ENCODE data around the gene PI4K2A. TPM values are rescaled to one million over a fixed set of nuclear protein-coding genes. Genes with fewer than 3 reads are reported as not detected.

Gene PI4K2A
- total and polyA plus RNA-seq, 4 experiments from 2014 or later = 8.5 to 9.9 (median 9.2) TPM

- peak overlapping the region; percentile 31 to 82 (median 64) for H3K4me3 Mint-ChIP-seq
- H3K36me3 Mint-ChIP-seq = peaks cover 0 to 2% of the 10 kb centered on the region in 2 donors
- H3K27ac ChIP-seq (ENCODE audit: low read depth, low read length) = no peak overlapping the region
- H3K27ac Mint-ChIP-seq = peak overlapping the region in 2 of 7 donors; percentile 0 to 77
- no peaks in the 10 kb centered on the region for H3K9me3 Mint-ChIP-seq
- H3K36me3 ChIP-seq (ENCODE audit: insufficient read depth, low read length) = no peaks in the 10 kb centered on the region
- H3K4me1 Mint-ChIP-seq = peaks cover 7 to 22% (median 14%) of the 10 kb centered on the region in 4 donors
- no peaks in the 10 kb centered on the region for H3K27me3 ChIP-seq (ENCODE audit: insufficient read depth, low read length)
- H3K4me1 ChIP-seq (ENCODE audit: insufficient read depth, low read length) = peaks cover 6% of the 10 kb centered on the region
- POLR2A ChIA-PET (ENCODE audit: partially characterized antibody) = interaction anchor here (1.0 to 5.7 kb wide), 2 partner anchors 25 kb away, joined by 4 to 31 read pairs; partner anchors contain the start of genes AVPI1 and ZFYVE27
- DNase-seq = no peak
- intact Hi-C loops (cut with micrococcal nuclease) = no loop called here
- H3K4me3 ChIP-seq (ENCODE audit: low read length in 2 of 2) = no peak overlapping the region
- peaks cover 12 to 14% of the 10 kb centered on the region in 2 donors for H3K27me3 Mint-ChIP-seq
- CTCF ChIA-PET (ENCODE audit: partially characterized antibody) = interaction anchor here (0.8 to 20.3 kb wide), 9 partner anchors 8 to 35 kb away, joined by 3 to 436 read pairs (median 5); partner anchors contain the start of genes AVPI1 and ZFYVE27
- no peaks in the 10 kb centered on the region for H3K9me3 ChIP-seq (ENCODE audit: control insufficient read depth in 1 of 2, low read length in 2 of 2)
These were observed 71.4 kb downstream of the PI4K2A start for GRCh38 chr10:97711640-97712572.

GRCh38 chr10:97713339-97713825, 72.9 kb downstream of the PI4K2A start, which contains the start of gene MARVELD1:
Gene MARVELD1 (plus strand): TSS chr10:97713730. CDS start chr10:97713877, 147 bp downstream.
- no peaks in the 10 kb centered on the region for H3K27me3 ChIP-seq (ENCODE audit: insufficient read depth, low read length)
- CTCF ChIA-PET (ENCODE audit: partially characterized antibody) = interaction anchor here (1.0 to 20.3 kb wide), 7 partner anchors 9 to 104 kb away, joined by 3 to 436 read pairs (median 7); partner anchors contain the start of genes AVPI1 and ZFYVE27
- peak within 1 kb of the TSS; percentile 37 to 96 (median 92) for H3K27ac Mint-ChIP-seq
- H3K9me3 Mint-ChIP-seq = no peaks in the 10 kb centered on the region
- H3K4me3 Mint-ChIP-seq = peak within 1 kb of the TSS; percentile 98 to 100 (median 99)
- no peak for DNase-seq
- no peak within 1 kb of the TSS for H3K27ac ChIP-seq (ENCODE audit: low read depth, low read length)
- peaks cover 0 to 2% of the 10 kb centered on the region in 2 donors for H3K36me3 Mint-ChIP-seq
- H3K4me3 ChIP-seq (ENCODE audit: low read length in 2 of 2) = peak within 1 kb of the TSS; percentile 30 to 55
- H3K9me3 ChIP-seq (ENCODE audit: control insufficient read depth in 1 of 2, low read length in 2 of 2) = no peaks in the 10 kb centered on the region
- POLR2A ChIA-PET (ENCODE audit: partially characterized antibody) = interaction anchor here (0.5 to 5.7 kb wide), 6 partner anchors 13 to 136 kb away, joined by 3 to 31 read pairs (median 4); partner anchors contain the start of genes AVPI1, GOLGA7B and ZFYVE27
- no peaks in the 10 kb centered on the region for H3K36me3 ChIP-seq (ENCODE audit: insufficient read depth, low read length)
- peaks cover 7 to 22% (median 14%) of the 10 kb centered on the region in 4 donors for H3K4me1 Mint-ChIP-seq
- peaks cover 9 to 11% of the 10 kb centered on the region in 2 donors for H3K27me3 Mint-ChIP-seq
- H3K4me1 ChIP-seq (ENCODE audit: insufficient read depth, low read length) = peaks cover 6% of the 10 kb centered on the region
- intact Hi-C loops (cut with micrococcal nuclease) = no loop called here

- Histone ChIP-seq H3K27ac (ENCODE audit: low read depth, low read length) (no peak overlapping the region), H3K4me1 (ENCODE audit: insufficient read depth, low read length) (peaks cover 6% of the 10 kb centered on the region), H3K9me3 (ENCODE audit: control insufficient read depth in 1 of 2, low read length in 2 of 2) (no peaks in the 10 kb centered on the region), H3K27me3 (ENCODE audit: insufficient read depth, low read length) (no peaks in the 10 kb centered on the region), H3K36me3 (ENCODE audit: insufficient read depth, low read length) (no peaks in the 10 kb centered on the region), H3K4me3 (ENCODE audit: low read length in 2 of 2) (peak overlapping the region; percentile 30 to 55)
- CTCF ChIA-PET (ENCODE audit: partially characterized antibody) = interaction anchor here (1.0 to 20.3 kb wide), 8 partner anchors 10 to 104 kb away, joined by 3 to 436 read pairs (median 6); partner anchors contain the start of genes AVPI1 and ZFYVE27
- Mint-ChIP-seq H3K4me3 (peak overlapping the region; percentile 98 to 100 (median 99)), H3K9me3 (no peaks in the 10 kb centered on the region), H3K4me1 (peaks cover 7 to 22% (median 14%) of the 10 kb centered on the region in 4 donors), H3K27ac (peak overlapping the region; percentile 37 to 96 (median 92)), H3K36me3 (peaks cover 0 to 2% of the 10 kb centered on the region in 2 donors), H3K27me3 (peaks cover 7 to 9% of the 10 kb centered on the region in 2 donors)
- intact Hi-C loops (cut with micrococcal nuclease) = loop anchor here (1.0 kb wide), 2 partner anchors 17 to 23 kb away; partner anchors contain the start of gene ZFYVE27
- DNase-seq = peak; percentile 50 to 69 (median 54)
- POLR2A ChIA-PET (ENCODE audit: partially characterized antibody) = interaction anchor here (0.5 to 5.7 kb wide), 7 partner anchors 12 to 136 kb away, joined by 3 to 31 read pairs (median 4); partner anchors contain the start of genes AVPI1, GOLGA7B and ZFYVE27
These were observed 73.4 kb downstream of the PI4K2A start for GRCh38 chr10:97713826-97714400.

- intact Hi-C loops (cut with micrococcal nuclease) = loop anchor here (1.0 kb wide), 2 partner anchors 17 to 23 kb away; partner anchors contain the start of gene ZFYVE27
These were observed 74.2 kb downstream of the PI4K2A start for GRCh38 chr10:97714401-97715258.

GRCh38 chr10:97715259-97715874, 74.9 kb downstream of the PI4K2A start:
- no peak for DNase-seq
- Mint-ChIP-seq H3K36me3 (peaks cover 0 to 2% of the 10 kb centered on the region in 2 donors), H3K4me1 (peaks cover 7 to 20% (median 12%) of the 10 kb centered on the region in 4 donors), H3K27me3 (peaks cover 1 to 2% of the 10 kb centered on the region in 2 donors), H3K4me3 (peak overlapping the region; percentile 77 to 100 (median 99)), H3K9me3 (no peaks in the 10 kb centered on the region), H3K27ac (no peak overlapping the region)
- H3K4me3 ChIP-seq (ENCODE audit: low read length in 2 of 2) = no peak overlapping the region
- H3K36me3 ChIP-seq (ENCODE audit: insufficient read depth, low read length) = no peaks in the 10 kb centered on the region
- ChIA-PET POLR2A (ENCODE audit: partially characterized antibody) (interaction anchor here (2.5 to 5.7 kb wide), 2 partner anchors 21 to 28 kb away, joined by 16 to 31 read pairs; partner anchors contain the start of genes AVPI1 and ZFYVE27), CTCF (ENCODE audit: partially characterized antibody) (interaction anchor here (1.3 to 20.3 kb wide), 2 partner anchors 14 kb away, joined by 3 to 436 read pairs; partner anchors contain the start of gene ZFYVE27)
- no peak overlapping the region for H3K27ac ChIP-seq (ENCODE audit: low read depth, low read length)
- no peaks in the 10 kb centered on the region for H3K9me3 ChIP-seq (ENCODE audit: control insufficient read depth in 1 of 2, low read length in 2 of 2)
- H3K27me3 ChIP-seq (ENCODE audit: insufficient read depth, low read length) = no peaks in the 10 kb centered on the region
- peaks cover 6% of the 10 kb centered on the region for H3K4me1 ChIP-seq (ENCODE audit: insufficient read depth, low read length)
- intact Hi-C loops (cut with micrococcal nuclease) = no loop called here

More at GRCh38 chr10:97714401-97715258, 74.2 kb downstream of the PI4K2A start:
- DNase-seq = no peak
- Histone ChIP-seq H3K9me3 (ENCODE audit: control insufficient read depth in 1 of 2, low read length in 2 of 2) (no peaks in the 10 kb centered on the region), H3K27me3 (ENCODE audit: insufficient read depth, low read length) (no peaks in the 10 kb centered on the region), H3K36me3 (ENCODE audit: insufficient read depth, low read length) (no peaks in the 10 kb centered on the region), H3K4me3 (ENCODE audit: low read length in 2 of 2) (peak overlapping the region in 1 of 2 donors; percentile 55), H3K27ac (ENCODE audit: low read depth, low read length) (no peak overlapping the region), H3K4me1 (ENCODE audit: insufficient read depth, low read length) (peaks cover 6% of the 10 kb centered on the region)
- Mint-ChIP-seq H3K4me3 (peak overlapping the region; percentile 77 to 100 (median 99)), H3K27ac (peak overlapping the region in 5 of 7 donors; percentile 57 to 85 (median 72)), H3K9me3 (no peaks in the 10 kb centered on the region), H3K4me1 (peaks cover 7 to 20% (median 13%) of the 10 kb centered on the region in 4 donors), H3K36me3 (peaks cover 0 to 2% of the 10 kb centered on the region in 2 donors), H3K27me3 (peaks cover 2 to 4% of the 10 kb centered on the region in 2 donors)
- ChIA-PET CTCF (ENCODE audit: partially characterized antibody) (interaction anchor here (1.0 to 20.3 kb wide), 6 partner anchors 12 to 103 kb away, joined by 3 to 436 read pairs (median 12); partner anchors contain the start of genes AVPI1 and ZFYVE27), POLR2A (ENCODE audit: partially characterized antibody) (interaction anchor here (0.9 to 5.7 kb wide), 6 partner anchors 12 to 135 kb away, joined by 3 to 31 read pairs (median 4); partner anchors contain the start of genes AVPI1, GOLGA7B and ZFYVE27)
